Stimulated activated CD8-positive, alpha-beta memory T cell treated with anti-CD3 and anti-CD28 coated beads, Interleukin-7, amount 100 ng/mL, for 48 hours (primary cell): ENCODE data around the gene C16orf54.
"Not testable (repeated sequence)": the region's sequence is repeated elsewhere in the genome, so short reads cannot be mapped to it uniquely, and the experiment has no call there.

Experiments used
- DNase-seq, 2 donors: peaks; one replicate each; pipeline ENCODE4 v3.0.0-alpha.2; 2020; ENCODE audit warnings: low read depth in 1 of 2; ENCODE audit errors: extremely low read depth in 1 of 2

C16orf54 gene

DNA sequence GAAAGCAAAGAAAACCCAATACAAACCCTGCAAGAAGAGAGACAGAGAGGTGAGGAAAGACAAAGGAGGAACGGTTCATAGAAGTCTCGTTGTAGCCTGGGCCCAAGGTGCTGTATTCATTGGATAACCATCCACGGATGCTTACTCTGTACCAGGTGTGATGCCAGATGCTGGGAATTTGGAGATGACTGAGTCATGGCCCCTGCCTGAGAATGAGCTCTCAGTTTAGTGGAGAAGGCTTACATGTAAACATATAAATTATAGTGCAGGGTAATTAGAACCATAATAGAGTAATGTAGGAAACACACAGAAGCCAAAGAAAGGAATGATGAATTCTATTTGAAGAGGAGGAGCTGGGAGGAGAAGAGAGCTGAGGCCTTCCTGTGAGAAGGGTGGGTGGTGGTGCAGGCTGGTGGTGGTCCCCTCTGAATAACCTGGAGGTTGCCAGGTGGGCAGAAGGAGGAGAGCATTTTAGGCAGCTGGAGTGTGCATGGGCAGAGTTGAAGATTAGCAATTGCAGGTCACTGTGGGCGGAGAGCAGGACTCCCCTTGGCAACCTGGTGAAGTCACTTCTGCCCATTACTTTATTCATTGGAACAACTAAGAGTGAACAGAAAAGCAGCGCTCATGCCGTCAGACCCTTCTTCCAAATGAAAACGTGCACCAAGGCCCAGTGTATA is 24.6 kb upstream of the C16orf54 start:
- DNase-seq: no peak

DNA sequence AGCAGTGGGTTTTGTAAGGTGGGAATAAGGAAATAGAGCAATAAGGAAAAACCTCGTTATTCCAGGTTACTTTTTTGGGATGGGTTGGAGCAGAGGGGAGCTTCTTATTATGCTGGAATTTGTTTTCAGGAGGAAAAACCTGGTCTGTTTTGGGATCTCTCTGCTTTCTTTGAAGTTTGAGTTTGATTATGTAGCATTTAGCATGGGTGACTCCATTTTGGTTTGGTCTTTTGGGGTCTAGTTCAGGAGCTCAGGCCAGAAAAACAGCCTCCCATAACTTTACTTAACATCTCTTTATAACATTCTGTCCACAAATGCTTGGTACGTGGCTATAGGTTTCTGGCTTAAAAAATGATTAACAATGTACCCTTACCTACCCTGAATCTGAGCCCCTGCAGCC is 23.7 kb upstream of the C16orf54 start:
- DNase-seq: no peak

DNA sequence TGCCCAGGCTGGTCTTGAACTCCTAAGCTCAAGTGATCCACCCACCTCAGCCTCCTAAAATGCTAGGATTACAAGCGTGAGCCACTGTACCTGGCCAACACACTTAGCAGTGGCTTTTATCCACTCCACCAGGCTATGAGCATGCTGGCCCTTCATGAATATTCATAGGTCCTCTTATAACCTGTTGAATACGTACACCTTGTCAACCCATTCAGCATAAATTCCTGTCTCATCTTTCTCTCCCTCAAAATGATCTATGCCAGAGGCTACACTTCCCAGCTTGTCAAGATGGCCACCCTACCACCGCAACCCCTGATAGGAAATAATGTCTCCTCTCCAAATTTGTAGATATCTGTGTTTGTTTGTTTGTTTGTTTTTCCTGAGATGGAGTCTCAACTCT is 21.3 kb upstream of the C16orf54 start:
- DNase-seq: no peak

DNA sequence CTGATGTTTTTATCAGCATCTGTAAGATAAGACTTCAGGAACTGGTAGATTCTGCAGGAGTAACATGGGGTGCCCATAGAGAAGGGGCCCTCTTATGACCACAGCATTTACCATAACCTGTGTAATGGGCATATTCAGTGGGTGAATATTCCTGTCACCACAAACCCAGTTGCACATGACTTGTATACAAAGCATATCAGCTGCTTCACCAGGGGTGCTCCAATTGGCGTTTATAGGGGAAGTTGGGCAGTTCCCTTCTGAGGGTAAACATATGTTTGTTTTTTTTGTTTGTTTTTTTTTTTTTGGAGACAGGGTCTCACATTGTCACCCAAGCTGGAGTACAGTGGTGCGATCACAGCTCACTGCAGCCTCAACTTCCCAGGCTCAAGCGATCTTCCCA is 20.8 kb upstream of the C16orf54 start:
- no peak for DNase-seq

DNA sequence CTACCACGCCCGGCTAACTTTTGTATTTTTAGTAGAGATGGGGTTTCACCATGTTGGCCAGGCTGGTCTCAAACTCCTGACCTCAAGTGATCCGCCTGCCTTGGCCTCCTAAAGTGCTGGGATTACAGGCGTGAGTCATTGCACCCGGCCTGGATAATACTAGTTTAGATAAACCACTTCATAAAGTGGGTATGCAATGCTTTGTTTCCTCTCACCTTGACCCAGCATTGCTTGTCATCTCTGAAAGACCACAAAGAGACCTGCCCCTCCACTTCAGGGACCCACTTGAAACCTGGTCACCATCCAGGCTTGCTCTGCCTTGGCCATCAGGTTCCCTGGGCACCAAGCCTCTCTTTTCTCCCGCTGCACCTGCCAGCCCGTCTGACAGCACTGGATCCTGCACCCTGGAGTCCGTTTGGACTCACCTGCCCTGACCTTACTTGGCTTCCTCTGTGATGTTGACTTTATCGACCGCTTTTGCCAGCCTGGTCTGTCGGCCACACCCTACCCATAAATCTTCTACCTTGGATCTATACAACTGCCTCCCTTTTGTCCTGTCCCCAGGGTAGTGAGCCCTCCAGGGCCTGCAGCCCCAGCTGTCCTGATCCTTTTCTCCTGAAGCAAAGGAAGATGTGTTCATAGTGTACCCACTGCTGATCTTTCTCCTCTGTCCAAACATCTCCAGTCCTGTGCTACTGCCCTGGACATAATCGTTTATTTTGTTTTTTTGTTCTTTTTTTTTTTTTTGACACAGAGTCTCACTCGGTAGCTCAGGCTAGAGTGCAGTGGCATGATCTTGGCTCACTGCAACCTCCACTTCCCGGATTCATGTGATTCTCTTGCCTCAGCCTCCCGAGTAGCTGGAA is 19.6 kb upstream of the C16orf54 start:
- no peak for DNase-seq

DNA sequence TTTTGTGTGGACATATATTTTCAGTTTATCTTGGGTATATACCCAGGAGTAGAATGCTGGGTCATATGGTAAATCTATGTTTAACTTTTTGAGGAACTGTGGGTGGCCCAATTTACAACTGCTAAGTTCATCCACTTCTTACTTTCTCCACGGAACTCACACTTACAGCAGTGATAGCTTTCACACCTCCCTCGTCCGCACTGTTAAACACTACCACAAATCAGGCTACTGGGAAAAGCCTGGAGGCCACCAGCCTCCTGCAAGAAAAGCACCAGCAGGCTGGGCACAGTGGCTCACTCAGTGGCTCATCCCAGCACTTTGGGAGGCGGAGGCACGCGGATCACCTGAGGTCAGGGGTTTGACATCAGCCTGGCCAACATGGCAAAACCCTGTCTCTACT is 17.5 kb upstream of the C16orf54 start:
- no peak for DNase-seq

DNA sequence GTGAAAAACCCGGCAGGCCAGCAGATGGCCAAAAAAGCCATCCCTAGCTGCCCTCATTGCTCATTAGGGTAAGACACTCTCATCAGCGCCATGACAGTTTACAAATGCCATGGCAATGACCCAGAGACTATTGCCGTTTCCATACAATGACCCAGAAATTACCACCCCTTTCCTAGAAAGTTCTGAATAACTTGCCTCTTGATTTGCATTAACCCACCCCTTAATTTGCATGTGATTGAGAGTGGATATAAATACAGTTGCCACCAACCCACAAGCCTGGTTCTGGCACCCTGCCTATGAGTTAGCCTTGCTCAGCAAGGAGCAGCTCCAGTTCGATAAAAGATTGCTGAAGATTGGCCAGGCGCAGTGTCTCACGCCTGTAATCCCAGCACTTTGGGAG is 16.1 kb upstream of the C16orf54 start:
- no peak for DNase-seq

DNA sequence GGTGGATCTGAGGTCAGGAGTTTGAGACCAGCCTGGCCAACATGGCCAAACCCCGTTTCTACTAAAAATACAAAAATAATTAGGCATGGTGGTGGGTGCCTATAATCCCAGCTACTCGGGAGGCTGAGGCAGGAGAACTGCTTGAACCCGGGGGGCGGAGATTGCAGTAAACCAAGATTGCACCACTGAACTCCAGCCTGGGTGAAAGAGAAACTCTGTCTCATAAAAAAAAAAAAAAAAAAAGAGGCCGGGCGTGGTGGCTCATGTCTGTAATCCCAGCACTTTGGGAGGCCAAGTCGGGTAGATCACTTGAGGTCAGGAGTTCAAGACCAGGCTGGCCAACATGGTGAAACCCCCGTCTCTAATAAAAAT is 15.5 kb upstream of the C16orf54 start:
- not testable (repeated sequence) for DNase-seq

DNA sequence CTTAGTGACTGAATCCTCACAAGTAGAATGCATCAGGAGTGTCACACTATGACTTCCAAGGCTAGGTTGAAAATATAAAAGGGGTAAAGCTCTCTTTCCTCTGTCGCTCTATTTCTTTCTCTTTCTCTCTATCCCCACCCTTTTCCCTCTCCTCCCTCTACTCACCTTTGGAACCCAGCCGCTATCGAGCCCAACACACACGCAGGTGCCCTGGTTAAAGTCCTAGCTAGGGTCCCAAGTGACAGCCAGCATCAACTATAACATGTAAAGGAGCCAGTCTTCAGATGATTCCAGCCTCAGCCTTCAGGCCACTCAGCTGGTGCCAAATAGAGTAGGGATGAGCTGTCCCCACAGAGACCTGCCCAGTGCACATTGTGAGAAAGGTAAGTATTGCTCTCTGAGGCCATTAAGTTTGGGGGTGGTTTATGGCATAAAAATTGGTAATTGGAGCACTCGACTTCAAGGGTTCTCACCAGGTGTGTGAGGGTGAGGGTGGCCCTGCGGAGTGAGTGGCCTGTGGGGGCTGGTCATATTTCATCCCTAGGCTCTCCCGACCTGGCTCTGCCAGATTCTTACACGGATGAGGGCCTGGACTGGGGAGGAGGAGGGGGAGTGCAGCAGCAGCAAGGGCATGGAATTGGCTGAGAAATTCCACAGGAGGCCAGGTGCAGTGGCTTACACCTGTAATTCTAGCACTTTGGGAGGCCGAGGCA is 14.9 kb upstream of the C16orf54 start:
- DNase-seq: no peak

DNA sequence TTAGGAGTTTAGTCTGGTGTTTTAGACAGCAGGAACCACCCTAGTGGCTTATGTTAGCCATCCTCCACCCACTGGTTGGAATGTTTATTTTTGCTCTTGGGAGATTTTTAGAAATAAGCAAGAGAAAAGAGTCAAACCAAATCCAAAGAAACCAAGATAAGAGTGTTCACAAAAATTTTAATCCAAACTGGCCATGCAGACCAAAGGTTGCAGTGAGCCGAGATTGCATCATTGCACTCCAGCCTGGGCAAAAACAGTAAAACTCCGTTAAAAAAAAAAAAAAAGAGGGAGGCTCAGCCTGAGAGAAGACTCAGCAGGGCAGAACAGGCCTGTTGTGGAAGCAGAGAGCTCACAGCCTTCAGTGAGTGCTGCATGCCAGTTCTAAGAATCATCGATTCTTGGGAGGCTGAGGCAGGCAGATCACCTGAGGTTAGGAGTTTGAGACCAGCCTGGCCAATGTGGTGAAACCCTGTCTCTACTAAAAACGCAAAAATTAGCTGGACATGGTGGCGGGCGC is 12.2 kb upstream of the C16orf54 start:
- DNase-seq: no peak

DNA sequence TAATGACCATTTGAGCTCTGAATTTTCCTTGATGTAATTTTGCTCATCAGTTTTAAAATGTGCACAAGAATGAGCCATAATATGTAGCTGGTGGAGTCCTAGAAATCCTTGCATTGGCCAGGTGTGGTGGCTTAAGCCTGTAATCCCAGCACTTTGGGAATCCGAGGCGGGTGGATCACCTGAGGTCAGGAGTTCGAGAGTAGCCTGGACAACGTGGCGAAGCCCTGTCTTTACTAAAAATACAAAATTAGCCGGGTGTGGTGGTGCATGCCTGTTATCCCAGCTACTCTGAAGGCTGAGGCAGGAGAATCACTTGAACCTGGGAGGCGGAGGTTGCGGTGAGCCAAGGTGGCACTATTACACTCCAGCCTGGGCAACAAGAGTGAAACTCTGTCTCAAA is 11.3 kb upstream of the C16orf54 start:
- not testable (repeated sequence) for DNase-seq

DNA sequence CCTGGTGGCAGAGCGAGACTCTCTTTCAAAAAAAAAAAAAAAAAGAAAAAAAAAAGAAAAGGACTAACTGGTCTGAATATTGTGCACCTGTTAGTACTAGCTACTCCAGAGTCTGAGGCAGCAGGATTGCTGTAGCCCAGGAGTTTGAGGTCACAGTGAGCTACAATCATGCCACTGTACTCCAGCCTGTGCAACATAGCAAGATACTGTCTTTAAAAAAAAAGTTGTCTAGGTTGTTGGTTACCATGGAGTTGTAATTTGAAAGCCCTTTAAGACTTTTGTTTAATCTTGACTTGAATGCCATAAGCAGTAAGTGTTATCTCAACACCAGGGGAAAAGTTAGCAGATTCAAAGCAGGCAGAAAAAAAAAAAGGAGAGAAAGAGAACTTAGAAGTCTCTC is 10.9 kb upstream of the C16orf54 start:
- no peak for DNase-seq

DNA sequence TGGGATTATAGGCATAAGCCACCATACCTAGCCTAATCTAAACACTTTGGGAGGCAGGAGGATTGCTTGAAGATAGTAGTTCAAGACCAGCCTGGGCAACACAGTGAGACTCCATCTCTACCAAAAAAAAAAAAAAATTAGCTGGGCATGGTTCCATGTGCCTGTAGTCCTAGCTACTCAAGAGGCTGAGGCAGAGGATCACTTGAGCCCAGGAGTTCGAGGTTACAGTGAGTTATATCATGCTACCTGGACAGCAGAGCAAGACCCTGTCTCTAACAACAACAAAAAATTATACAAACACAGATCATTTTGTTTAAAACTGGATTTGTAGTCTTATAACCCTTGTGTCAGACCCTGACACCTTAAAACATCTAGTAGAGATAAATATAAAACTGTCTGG is 7.7 kb upstream of the C16orf54 start:
- no peak for DNase-seq

DNA sequence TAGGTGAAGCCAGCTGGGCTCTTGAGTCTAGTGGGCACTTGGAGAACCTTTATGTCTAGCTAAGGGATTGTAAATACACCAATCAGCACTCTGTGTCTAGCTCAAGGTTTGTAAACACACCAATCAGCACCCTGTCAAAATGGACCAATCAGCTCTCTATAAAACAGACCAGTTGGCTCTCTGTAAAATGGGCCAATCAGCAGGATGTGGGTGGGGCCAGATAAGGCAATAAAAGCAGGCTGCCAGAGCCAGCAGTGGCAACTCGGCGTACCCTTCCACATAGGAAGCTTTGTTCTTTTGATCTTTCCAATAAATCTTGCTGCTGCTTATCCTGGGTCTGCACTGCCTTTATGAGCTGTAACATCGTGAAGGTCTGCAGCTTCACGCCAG is 3.0 kb upstream of the C16orf54 start:
- not testable (repeated sequence) for DNase-seq

DNA sequence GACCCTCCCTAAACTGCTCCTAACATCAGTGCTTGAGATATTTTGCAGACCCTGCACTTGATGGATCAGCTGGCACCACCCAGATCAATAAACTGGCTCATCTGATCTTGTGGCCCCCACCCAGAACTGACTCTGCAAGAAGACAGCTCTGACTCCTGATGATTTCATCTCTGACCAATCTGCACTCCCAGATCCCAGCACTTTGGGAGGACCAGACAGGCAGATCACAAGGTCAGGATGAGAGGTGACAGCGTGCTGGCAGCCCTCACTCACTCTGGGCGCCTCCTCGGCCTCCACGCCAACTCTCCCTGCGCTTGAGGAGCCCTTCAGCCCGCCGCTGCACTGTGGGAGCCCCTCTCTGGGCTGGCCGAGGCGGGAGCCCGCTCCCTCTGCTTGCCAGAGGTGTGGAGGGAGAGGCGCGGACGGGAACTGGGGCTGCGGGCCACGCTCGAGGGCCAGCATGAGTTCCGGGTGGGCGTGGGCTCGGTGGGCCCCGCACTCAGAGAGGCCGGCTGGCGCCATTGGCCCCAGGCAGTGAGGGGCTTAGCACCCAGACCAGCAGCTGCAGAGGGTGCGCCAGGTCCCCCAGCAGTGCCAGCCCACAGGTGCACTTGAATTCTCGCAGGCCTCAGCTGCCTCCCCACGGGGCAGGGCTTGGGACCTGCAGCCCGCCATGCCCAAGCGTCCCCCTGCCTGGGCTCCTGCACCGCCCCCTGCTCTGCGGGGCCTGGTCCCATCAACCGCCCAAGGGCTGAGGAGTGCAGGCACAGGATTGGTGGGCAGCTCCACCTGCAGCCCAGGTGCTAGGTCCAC is 2.4 kb upstream of the C16orf54 start:
- DNase-seq: no peak

DNA sequence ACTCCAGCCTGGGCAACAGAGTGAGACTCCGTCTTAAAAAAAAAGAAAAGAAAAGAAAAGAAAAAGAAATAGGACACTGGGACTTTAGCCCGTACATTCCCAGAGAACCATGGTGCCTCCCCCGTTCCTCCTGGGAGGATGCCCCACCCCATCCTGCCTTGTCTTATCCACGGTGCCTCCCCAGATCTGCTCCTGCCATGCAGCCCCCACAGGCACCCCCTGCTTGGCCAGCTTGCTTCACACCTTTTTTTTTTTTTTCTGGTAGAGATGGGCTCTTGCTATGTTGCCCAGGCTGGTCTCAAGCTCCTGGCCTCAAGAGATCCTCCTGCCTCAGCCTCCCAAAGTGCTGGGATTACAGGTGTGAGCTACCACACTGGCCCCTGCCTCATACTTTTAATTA is 728 bp upstream of the C16orf54 start:
- not testable (repeated sequence) for DNase-seq

DNA sequence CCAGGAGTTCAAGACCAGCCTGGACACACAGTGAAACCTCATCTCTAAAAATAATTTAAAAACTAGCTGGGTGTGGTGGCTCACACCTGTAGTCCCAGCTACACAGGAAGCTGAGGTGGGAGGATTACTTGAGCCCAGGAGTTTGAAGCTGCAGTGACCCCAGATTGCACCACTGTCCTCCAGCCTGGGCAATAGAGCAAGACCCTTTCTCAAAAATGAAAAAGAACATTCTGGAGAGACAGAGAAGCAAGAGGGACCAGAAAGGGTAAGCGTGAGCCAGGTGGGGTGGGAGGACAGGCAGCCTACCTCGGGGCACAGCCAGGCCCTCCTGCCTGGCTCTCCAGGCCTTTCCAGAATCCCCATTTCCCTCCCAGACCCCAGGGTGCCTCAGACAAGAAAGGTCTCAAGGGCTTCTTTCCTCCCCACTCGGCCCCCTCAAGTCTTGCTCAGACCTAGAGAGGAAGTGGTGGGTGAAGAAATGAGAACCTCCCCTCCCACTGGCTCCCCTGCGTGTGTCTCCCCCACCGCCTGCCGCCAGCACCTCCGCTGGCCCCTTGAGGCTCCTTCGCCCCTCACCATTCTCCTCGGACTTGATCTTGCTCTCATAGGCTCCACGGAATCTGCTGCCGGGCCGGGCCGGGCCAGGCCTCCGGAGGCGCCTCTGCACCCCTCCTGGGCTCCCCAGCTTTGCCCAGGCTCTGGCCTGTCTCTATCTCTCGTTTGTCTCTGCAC is 503 bp downstream of the C16orf54 start:
- peak; percentile 39 to 58 for DNase-seq

DNA sequence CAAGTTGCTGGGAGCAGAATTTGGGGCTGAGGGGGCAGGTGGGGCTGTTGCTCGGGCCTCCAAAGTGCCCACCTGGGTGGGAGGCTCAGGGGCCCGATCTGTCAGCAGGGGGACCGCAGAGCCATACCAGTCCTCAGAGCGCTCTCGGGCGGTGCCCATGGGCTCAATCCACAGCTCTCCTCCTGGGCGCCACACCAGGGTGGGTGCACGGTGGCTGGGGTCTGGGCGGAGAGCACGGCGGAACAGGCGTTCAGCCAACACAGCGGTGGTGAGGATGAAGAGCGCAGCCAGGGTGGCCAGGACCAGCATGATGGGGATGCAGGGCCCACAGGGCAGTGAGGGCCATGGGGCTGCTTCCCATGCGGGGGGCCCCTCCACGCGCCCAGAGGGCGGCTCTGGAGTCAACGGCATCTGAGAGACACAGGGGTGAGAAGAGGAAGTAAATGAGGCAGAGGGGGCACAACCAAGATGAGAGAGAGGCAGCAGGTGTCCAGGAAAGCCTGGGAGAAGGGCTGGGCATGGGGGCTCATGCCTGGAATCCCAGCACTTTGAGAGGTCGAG is 1.2 kb downstream of the C16orf54 start:
- DNase-seq: no peak

DNA sequence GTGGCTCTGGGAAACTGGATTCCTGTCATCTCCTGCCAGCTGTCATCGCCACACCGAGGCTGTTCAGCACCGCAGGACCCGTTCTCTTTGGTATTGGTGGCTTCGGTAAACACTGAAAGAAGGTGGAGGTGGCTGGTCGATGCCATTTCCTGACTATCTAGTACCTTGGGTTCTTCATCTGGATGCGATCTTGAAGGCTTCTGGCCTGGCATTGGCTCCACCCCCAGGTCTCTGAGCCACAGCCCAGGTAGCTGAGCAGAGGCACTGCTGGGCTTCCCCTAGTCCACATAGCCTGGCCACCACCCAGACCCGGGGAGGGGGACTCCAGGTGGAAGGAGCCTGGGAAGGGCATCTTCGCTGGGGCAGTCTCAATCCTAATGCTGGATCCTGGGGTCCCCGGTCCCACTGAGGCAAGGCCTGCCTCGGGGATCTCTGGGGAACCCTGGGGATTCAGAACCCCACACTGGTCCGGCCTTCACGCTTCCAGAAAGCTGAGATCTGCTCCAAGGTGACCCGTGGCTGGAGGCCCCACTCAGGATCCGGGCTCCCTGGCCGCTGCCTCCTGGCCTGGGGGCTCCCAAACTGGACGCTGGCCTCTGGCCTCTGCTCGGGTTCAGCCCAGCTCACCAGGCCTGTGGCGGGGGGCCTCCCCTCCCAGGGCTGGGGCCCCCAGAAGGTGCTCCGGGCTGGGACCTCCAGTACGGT is 1.8 kb downstream of the C16orf54 start:
- DNase-seq: no peak
